GM21619 (cell line): Measurements from ENCODE around the gene RUFY4.
A peak's percentile ranks its signal among the peaks of the same experiment; 100 is the strongest.
"Not testable (repeated sequence)": the region's sequence is repeated elsewhere in the genome, so short reads cannot be mapped to it uniquely, and the experiment has no call there.

Source experiments
- ATAC-seq: cut with Tn5 transposase; IDR thresholded peaks from one replicate; pipeline ENCODE4 v1.9.1; 2021; ENCODE audit not compliant: unreplicated experiment

Gene RUFY4

GRCh38 chr2:218031261-218031660 lies 37.8 kb upstream of the RUFY4 start:
- no peak for ATAC-seq

- no peak for ATAC-seq
Observed at GRCh38 chr2:218031771-218032257, 37.2 kb upstream of the RUFY4 start.

- ATAC-seq = no peak
Observed at GRCh38 chr2:218032336-218033171, 36.5 kb upstream of the RUFY4 start.

GRCh38 chr2:218033208-218033589 lies 35.9 kb upstream of the RUFY4 start:
- no peak for ATAC-seq

GRCh38 chr2:218033590-218034496 lies 35.2 kb upstream of the RUFY4 start:
- no peak for ATAC-seq

- peak; percentile 87 for ATAC-seq
Observed at GRCh38 chr2:218034497-218035213, 34.4 kb upstream of the RUFY4 start.

- ATAC-seq = no peak
Observed at GRCh38 chr2:218035463-218036100, 33.5 kb upstream of the RUFY4 start.

GRCh38 chr2:218036371-218036770 lies 32.7 kb upstream of the RUFY4 start:
- no peak for ATAC-seq

GRCh38 chr2:218039171-218039570 lies 29.9 kb upstream of the RUFY4 start:
- ATAC-seq = no peak

GRCh38 chr2:218040883-218041282 lies 28.2 kb upstream of the RUFY4 start:
- no peak for ATAC-seq

- no peak for ATAC-seq
Observed at GRCh38 chr2:218041302-218042168, 27.5 kb upstream of the RUFY4 start.

GRCh38 chr2:218043100-218043499 lies 26.0 kb upstream of the RUFY4 start:
- no peak for ATAC-seq

GRCh38 chr2:218043701-218044109 lies 25.3 kb upstream of the RUFY4 start:
- no peak for ATAC-seq

- ATAC-seq = not testable (repeated sequence)
Observed at GRCh38 chr2:218044599-218044998, 24.5 kb upstream of the RUFY4 start.

GRCh38 chr2:218046238-218046637 lies 22.8 kb upstream of the RUFY4 start:
- peak; percentile 84 for ATAC-seq

GRCh38 chr2:218047536-218048225 lies 21.4 kb upstream of the RUFY4 start:
- no peak for ATAC-seq

GRCh38 chr2:218051903-218052302 lies 17.1 kb upstream of the RUFY4 start:
- ATAC-seq = no peak

GRCh38 chr2:218059289-218059688 lies 9.8 kb upstream of the RUFY4 start:
- ATAC-seq = no peak

- ATAC-seq = no peak
Observed at GRCh38 chr2:218060118-218060517, 8.9 kb upstream of the RUFY4 start.
